NCI-H446 treated with DMSO at 0.1 percent for 48 hours (cell line): ENCODE data around the gene PHACTR2.

Experiments used
- DNase-seq: peaks from one replicate; lab custom pipeline; 2025; lab: John Stamatoyannopoulos, UW

Gene PHACTR2

GRCh38 chr6:143675382-143675900 lies 2.3 kb upstream of the PHACTR2 start:
- no peak for DNase-seq

GRCh38 chr6:143675946-143676345 lies 1.8 kb upstream of the PHACTR2 start:
- DNase-seq = no peak

- no peak for DNase-seq
These were observed 1.2 kb upstream of the PHACTR2 start for GRCh38 chr6:143676437-143677045.

GRCh38 chr6:143677577-143677890 lies 231 bp upstream of the PHACTR2 start:
- no peak for DNase-seq

- DNase-seq = no peak
These were observed 1.3 kb downstream of the PHACTR2 start for GRCh38 chr6:143679041-143679440.

- no peak for DNase-seq
These were observed 2.4 kb downstream of the PHACTR2 start for GRCh38 chr6:143680141-143680540.

- DNase-seq = no peak
These were observed 5.0 kb downstream of the PHACTR2 start for GRCh38 chr6:143682805-143683204.

GRCh38 chr6:143684486-143684885 lies 6.7 kb downstream of the PHACTR2 start:
- DNase-seq = no peak

GRCh38 chr6:143685653-143686052 lies 7.9 kb downstream of the PHACTR2 start:
- DNase-seq = no peak

GRCh38 chr6:143687591-143687990 lies 9.8 kb downstream of the PHACTR2 start:
- no peak for DNase-seq

GRCh38 chr6:143688681-143689080 lies 10.9 kb downstream of the PHACTR2 start:
- no peak for DNase-seq

GRCh38 chr6:143689852-143690251 lies 12.1 kb downstream of the PHACTR2 start:
- DNase-seq = no peak

GRCh38 chr6:143691155-143691554 lies 13.4 kb downstream of the PHACTR2 start:
- DNase-seq = no peak

- no peak for DNase-seq
These were observed 14.3 kb downstream of the PHACTR2 start for GRCh38 chr6:143691900-143692636.

GRCh38 chr6:143692696-143693095 lies 14.9 kb downstream of the PHACTR2 start:
- DNase-seq = no peak

GRCh38 chr6:143694013-143694412 lies 16.2 kb downstream of the PHACTR2 start:
- DNase-seq = no peak

GRCh38 chr6:143694560-143694959 lies 16.8 kb downstream of the PHACTR2 start:
- DNase-seq = no peak

- DNase-seq = no peak
These were observed 17.6 kb downstream of the PHACTR2 start for GRCh38 chr6:143695130-143695968.

GRCh38 chr6:143695969-143696663 lies 18.4 kb downstream of the PHACTR2 start:
- DNase-seq = no peak

- DNase-seq = no peak
These were observed 18.9 kb downstream of the PHACTR2 start for GRCh38 chr6:143696664-143697000.

- no peak for DNase-seq
These were observed 19.5 kb downstream of the PHACTR2 start for GRCh38 chr6:143697076-143697800.

GRCh38 chr6:143698329-143698728 lies 20.6 kb downstream of the PHACTR2 start:
- DNase-seq = no peak
